Fibroblast of skin of right biceps (primary cell): Measurements from ENCODE around the gene NIPAL4.
"Not testable (repeated sequence)": the region's sequence is repeated elsewhere in the genome, so short reads cannot be mapped to it uniquely, and the experiment has no call there.

ENCODE experiments used
- DNase-seq: peaks from one replicate; pipeline ENCODE4 v3.0.0-alpha.2; 2013

NIPAL4 gene

DNA sequence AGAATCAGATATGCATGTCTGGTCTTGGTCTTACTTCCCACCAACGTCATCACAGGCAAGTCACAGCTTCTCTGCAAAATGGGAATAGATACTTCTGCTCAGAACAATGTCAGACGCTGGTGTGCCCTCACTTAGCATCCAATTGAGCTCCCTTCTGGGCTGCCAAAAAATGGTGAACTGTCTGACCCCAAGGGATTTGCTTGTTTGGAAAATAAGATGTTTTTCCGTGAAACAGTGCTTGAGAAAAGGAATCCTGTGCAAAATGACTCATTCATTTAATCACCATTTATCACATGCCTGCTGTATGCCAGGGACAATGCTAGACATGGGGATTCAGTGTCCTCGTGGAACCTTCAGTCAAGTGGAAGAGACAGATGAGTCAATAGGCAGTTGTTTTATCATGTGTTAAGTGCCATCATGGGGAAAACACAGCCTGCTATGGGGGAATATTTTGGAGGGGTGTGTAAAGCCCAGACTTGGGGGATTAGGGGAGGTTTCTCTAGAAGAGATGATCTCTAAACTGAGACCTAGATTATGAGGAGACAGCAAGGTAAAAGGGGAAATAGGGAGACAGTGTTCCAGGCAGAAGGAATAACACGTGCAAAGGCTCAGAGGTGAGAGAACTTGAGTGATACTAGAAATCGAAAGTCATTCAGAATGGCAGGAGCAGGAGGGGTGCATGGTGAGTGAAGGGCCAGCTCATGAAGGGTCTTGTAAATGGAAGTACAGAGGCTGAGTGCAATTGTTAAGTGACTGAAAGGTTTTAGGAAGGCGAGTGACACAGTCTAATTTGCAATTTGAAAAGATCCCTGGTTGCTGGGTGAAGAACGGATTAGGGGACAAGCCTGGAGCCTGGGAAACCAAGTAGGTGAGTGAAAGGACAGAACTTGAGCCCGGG lies 3.9 kb downstream of the NIPAL4 start:
- peak; percentile 90 for DNase-seq

DNA sequence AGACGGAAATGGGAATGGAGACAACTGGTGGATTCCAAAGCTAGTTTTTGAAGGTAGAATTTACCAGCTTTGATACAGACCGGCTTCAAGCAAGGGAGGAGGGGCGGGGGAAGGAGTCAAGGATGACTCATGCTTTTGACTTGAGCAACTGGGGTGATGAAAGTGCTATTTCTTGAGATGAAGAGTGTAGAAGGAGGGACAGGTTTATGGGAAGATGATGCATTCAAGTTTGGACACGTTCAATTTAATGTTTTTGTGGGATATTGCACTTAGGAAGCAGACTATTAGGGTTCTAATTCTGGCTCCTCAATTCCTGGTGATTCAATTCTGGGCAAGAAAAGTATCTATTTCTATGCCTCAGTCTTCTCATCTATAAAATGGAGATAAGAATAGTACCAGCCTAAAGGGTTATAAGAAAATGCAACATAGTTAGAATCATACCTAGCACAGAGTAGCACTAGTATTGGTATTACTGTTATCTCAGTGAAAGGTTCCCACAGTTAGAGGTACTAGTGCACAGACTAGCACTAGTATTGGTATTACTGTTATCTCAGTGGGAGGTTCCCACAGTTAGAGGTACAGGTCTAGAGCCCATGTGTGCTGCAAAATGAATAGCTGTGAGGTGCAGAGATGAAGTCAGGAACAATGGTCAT lies 4.6 kb downstream of the NIPAL4 start:
- DNase-seq = peak; percentile 95

DNA sequence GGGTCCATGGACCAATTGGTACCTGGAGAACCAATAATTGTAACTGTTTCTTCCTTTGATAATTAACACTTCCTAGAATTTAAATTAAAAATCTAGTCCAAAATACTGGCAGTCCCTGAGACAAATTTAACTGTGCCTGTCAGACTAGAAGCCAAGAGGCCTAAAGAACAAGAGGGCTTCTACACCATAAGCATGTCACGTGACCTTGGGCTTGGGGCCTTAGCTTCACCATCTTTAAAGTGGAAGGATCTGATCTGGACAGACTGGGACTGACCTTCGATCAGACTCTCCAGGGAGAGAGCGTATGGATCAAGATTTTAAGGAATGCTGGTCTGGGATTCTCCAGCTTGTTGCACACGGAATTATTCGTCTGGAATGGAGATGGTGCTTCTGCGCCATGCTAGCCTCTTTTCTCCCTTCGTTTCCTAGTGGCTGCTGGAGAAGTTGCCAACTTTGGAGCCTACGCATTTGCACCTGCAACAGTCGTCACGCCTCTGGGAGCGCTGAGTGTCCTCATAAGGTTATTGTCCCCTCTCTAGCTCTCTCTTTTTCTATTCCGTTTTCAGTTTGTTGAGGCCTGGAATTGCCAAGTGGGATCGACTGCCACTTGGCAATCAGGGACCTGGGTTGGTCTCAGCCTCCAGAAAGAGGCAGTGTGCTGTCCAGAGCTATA lies 8.4 kb downstream of the NIPAL4 start:
- no peak for DNase-seq

DNA sequence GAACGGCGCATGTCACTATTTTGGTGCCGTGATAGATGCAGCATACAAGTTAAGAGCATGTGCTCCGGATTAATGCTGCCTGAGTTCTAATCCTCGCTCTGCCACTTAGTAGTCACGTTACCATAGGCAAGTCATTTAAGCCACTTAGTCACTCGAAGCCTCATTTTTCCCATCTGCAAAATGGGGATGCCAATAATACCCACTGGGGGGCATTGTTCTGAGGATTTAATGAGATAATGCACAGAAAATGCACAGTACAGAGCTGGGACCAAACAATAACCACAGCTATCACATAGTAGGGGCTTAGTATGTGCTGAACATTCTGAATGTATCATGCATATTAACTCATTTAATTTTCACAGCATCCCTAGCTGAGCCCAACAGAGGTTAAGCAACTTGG lies 9.1 kb downstream of the NIPAL4 start:
- no peak for DNase-seq

DNA sequence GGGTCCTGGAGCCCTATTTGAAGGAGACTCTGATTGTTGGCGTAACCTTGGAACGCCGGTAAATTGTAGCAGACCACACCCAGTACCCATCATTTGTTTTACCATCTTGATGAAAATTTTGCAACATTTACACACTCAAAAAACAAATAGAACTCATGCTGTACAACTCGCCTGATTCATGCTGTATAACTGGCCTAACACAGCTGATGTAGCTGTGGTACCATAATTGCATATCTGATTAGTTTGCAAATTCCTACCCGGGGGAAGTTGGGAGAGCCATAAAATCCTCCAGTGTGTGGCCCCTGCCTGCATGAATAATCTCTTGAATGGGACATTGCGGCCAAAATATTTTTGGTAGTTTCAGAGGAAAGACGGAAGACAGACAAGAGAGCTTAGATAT lies 9.7 kb downstream of the NIPAL4 start:
- DNase-seq = peak; percentile 57

DNA sequence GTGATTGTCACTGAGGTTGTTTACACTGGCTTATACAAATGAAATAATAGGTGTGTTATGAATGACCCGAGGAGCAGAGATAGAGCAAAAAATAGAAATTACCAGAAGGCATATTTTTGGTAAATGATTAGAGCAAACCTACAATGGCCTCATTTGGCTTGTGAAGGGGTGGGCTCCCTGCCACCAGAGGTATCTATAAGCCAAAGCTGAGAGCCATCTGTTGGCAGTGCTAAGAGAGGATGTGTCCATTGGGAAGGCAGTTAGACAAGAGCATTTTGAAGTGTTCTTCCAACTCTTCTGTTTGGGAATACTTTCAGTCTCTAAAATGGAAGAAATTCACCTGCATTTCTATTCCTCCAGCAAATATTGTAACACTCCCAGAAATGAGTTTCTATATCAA lies 10.6 kb downstream of the NIPAL4 start:
- no peak for DNase-seq

DNA sequence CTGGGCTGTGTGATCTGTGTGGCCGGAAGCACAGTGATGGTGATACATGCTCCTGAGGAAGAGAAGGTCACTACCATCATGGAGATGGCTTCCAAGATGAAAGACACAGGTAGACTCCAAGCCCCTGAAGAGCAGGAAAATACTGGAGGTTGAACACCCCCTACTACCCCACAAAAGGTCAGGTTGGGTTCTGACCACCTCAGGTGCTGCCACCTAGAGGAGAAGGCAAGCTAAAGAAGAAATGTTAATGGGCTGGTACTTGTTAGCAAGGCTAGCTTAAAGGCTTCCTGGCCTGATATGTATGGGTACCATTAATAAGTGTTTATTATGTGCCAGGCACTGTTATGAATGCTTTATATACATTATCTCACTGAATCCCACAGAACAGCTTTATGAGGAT lies 11.7 kb downstream of the NIPAL4 start:
- peak; percentile 40 for DNase-seq

DNA sequence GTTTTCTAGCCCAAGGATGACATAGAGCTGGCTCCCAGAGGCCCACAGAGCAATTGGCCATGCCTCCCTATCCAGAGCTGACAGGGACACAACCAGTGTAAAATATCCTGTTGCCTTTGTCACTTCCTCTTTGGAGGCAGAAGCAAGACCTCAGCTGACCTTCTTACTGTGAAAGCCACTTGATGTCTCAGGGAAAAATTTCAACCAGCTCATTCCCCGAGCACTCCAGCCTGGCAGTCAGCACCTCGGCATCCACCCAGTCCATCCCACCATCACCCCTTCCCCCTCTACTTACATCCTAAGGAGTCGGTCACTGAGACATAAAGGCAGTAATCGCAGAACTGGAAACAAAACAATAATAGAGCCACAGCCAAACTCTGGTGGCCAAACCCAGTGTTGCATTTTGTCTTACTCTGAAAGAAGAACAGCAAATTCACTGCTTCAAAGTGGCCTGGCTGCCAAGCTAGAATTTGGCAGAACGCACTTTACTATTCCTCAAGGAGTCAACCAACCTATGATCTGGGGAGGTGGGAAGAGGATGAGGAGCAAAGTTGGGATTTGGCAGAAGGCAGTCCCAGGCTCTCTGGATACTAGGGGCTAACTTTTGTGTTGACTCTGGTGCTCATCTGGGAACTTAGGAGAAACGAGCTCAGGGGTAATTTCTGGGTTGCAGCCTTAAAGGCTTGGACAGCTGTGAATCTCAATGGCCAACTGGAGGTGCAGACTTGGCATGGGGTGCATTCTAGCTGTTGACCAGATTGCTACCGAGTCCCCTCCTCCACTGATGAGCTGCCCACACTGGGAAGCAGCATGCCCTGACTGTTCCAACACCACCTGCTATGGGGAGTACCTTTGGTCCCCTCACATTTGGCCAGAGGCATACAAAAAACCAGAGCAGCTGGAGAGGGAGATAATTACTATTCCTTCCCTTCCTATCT lies 13.6 kb downstream of the NIPAL4 start:
- DNase-seq = peak; percentile 71

DNA sequence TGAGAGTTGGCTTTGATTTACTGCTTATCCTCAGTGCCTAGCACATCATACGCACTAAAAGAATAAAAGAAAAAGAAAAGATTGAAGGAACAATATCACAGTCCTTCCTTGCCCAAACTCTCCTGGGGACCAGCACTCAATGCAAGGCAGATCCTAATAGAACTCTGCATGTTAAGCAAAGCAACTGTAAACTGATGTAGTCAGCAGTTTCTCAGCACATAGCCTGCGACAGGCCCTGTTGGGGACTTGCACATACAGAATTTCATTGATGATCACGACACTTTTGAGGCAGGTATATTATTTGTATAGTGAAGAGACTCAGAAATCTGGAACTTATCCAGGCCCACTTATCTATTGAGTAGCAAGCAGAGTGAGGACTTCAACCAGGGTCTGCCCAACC lies 15.4 kb downstream of the NIPAL4 start:
- DNase-seq = no peak

DNA sequence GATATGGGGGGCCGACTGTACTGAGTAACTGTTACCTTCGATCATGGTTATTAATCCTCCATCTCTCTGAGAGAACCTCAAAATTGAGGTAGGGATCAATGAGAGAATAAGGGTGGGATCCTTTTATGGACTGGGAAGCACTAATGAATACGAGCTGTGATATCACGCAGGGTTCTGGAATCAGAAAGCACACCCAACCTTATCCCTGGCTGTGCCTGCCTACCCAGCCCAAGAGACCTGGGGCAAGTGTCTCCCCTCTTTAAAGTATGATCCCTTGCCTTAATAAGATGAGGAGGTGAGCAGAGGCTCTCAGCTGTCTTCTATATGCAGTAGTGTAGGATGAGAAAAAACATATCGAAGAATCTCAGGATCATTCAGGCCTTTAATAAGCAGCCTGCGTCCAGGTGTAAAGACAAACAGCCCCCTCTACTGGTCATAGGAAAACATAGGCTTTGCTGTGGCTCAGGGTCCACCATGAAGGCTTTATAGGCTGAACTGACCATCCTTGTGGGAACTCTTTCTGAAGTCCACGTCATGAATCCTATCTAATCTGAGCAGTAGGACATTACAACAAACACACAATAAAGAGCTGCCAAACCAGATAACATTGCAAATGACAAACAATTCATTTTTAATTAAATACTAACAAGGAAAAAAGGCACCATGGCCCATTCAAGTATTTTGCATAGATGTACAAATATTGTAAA lies 16.8 kb downstream of the NIPAL4 start:
- DNase-seq = peak; percentile 70

DNA sequence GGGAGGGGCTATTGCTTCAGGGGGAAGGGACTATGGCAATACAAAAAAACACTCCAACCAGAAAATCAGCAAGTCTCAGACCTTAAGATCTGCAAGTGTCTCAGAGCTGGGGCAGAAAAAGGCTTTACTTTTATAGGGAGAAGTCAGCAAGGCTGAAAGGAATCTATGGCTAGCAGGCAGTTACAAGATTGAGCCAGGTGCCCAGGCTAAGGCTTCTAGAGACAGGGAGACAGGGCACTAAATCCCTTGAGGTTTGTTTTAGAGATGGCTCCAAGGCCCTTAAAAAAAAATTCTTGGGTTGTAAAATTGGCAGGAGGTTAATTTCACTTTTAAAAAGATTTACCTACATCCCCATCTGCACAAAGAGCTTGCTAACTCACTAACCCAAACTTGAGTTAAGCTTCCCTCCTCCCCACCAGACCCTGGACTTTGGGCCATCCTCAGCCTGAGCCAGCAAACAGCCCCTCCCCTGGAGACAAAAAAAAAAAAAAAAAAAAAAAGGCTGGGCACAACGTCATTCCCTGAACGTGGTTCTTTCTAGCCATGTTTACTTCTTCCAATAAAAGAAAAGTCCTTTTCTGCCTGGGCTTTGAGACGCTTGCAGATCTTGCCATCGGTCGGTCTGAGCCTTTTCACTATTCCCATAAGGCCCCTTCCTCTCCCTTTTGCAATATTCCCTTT lies 17.9 kb downstream of the NIPAL4 start:
- DNase-seq = no peak

DNA sequence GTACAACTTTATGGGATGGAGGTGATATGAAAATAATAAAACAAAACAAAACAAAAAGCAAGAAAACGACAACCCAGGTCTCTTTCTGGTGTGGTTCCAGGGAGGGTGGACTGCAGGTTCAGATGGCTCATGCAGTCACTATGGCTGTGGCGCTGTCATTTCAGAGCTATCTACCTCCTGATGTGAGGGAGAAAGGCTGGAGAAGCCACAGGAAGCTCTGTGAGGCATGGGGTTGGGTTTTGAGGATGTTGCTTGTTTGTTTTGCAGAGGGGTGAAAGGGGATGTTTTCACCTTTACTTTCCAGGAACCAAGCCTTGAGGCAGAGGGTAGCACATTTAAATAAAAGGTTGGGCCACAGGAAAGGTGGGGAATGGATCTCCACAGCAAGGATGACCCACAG lies 18.7 kb downstream of the NIPAL4 start:
- DNase-seq = no peak

DNA sequence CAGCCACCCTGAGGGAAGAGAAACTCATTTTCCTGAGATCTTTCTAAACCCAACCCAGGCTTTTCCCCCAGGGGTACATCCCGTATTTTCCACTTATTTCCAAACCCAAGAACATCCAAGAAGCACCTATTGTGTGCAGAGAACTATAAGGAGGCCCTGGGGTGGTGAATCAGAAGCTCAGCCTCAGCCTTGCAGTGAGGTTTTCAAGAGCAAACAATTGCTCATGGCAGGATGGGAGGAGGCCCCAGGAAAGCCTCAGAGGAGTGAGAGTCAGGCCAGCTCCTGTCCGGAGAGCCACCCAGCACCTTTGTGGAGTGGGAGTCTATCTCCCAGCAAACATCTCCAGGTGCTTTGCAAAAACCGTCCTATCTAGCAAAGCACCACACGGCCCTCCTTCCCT lies 19.2 kb downstream of the NIPAL4 start:
- DNase-seq = no peak

DNA sequence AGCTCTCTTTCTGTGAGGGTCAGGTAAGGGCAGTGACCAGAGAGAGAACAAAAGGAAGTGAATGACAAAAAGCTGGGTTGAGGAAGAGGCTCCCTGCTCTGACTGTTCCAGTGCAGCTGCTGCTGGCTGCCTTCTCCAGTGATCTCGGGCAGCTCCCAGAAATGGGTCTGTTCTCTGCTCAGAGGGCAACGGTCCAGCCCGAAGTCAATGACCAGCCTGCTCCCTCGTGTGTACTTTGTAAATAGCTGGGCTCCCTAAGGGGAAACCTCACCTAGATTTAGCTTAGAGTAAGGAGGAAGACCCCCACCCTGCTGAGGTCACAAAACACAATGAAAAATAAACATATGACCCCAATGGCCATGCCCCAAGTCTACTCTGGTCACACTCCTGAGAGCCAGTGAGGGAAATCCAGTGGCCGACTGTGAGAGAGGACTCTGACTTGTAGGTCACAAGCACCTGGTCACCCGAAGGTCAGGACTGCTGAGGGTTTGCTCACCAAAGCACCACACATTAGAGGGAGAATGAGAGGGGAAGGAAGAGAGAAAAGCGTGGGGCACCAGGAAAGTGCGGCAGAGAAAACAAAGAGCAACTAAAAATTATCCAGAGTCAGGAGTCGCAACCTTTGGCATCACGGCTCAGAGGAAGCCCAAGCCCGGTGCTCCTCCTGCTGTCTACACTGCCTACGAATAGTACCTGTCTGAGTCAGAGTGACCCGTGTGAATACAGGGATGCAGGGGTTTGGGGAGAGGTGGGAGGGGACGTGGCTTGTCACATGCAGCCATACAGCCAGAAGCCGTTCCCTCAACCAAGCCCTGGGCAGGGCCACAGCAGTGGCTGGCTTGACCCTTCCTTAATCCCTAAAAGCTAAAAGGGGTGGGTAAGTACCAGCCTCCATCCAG lies 19.8 kb downstream of the NIPAL4 start:
- no peak for DNase-seq

DNA sequence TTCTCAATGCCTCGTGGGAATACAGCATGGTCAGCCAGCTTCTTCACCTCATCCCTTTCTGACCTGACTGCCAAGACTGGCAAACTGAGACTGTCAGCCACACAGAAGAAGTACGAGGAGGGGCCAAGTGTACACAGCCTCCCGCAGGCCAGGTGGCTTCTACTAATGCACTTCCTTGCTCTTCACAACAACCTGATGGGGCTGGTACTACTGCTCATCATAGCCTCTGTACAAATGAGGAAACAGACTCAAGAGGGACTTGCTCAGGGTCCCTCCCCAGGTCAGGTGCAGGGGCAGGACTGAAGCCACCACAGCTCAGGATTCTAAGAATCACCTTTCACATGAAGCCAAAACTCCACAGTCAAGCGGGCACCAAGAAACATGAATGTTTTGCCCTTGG lies 21.3 kb downstream of the NIPAL4 start:
- no peak for DNase-seq

DNA sequence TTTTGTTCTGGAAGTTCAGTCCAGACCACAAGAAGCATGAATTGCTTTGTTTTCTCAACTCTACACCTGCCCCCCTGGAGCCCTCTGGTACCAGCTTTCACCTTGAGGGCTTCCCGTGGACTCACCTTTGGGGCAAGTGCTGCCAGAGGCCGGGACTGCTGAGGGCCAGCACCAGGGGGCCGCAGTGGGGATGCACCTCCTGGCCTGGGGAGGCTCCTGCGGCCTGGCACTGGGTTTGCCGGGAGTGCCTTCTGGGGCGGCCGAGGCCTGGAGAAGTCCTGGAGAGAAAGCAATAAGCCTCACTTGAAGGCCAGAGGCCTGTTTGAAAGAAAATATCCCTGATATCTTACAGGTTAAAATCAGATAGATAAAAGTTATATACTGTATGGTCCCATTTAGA lies 21.7 kb downstream of the NIPAL4 start:
- DNase-seq = no peak

DNA sequence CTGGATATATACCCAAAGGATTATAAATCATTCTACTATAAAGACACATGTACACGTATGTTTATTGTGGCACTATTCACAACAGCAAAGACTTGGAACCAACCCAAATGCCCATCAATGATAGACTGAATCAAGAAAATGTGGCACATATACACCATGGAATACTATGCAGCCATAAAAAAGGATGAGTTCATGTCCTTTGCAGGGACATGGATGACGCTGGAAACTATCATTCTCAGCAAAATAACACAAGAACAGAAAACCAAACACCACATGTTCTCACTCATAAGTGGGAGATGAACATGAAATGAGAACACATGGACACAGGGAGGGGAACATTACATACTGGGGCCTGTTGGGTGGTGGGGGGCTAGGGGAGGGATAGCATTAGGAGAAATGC lies 22.7 kb downstream of the NIPAL4 start:
- not testable (repeated sequence) for DNase-seq

DNA sequence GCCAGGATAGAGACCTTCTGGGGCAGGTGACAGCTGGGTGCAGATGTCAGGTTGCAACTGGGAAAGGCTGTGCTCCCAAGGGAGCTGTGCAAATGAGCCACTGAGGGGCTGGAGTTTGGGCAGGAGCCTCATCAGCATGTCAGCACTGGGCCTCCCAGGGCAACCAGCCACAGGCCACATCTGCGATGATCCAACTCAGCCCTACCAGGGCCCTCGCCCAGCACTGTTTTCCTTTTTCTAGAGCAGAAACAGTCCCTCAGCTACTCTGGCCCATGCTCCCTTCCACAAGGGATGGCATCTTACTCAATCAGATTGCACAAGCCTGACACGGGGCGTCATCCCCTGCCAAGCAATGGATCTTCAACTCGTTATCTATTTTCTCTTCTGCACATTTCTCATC lies 24.8 kb downstream of the NIPAL4 start:
- no peak for DNase-seq

DNA sequence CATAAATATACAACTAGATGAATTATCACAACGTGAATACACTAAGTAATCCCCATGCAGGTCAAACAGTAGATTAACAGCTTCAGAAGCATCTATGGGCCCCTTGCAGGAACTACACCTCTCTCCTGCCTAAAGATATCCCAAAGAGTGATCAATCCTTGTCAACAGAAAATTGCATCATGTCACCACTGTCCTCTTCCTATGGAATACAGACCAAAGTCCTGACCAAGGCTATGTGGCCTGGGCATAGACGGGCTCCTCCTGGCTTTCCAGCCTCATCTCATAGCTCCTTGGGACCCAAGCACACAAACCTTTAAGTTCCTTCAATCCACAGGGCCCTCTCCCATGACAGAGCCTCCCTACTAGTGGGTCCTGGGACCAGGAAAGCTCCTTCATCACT lies 25.3 kb downstream of the NIPAL4 start:
- DNase-seq = no peak

DNA sequence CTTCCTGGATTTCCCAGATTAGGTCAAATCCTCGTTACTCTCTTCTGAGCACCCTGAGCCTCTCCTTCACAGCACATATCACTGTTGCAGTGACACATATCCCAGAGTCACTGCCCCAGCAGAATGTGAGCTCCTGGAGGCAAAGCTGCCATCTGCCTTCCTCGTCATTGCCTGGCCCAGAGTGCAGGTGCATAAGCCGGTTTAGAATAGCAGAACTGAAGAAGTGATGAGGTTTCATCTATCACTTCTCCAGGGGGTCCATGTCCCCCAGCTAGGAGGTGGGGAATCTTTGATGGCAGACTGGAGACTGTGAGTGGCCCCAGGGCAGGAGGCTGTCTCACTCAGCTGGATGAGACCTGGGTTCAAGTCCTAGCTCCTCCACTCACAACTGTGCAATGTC lies 25.8 kb downstream of the NIPAL4 start:
- DNase-seq = no peak
